ENCODE data around the gene HSD3B1.
"Not testable (repeated sequence)": the region's sequence is repeated elsewhere in the genome, so short reads cannot be mapped to it uniquely, and the experiment has no call there.

HSD3B1 gene

DNA sequence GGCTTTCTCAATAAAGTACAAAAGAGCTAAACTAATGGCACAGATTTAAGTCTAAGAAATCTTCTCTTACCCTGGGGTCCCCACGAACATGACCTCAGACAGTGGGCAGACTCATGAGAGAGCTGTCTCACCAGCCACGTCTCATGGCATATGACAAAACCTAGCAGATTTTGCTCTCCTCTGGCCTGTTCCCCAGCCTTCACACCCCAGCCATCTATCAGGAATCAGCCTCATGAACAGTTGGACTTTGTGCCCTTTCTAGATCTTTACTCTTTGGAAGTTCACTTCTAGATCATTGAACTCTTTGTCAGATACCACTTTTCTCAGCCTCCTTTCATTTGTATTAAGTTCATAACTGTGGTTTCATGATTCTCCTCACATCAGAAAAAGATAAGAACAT, 14.2 kb upstream of the HSD3B1 start:
- no peak for FAIRE-seq

GRCh38 chr1:119504831-119505230, 2.2 kb upstream of the HSD3B1 start:
- FAIRE-seq = no peak

DNA sequence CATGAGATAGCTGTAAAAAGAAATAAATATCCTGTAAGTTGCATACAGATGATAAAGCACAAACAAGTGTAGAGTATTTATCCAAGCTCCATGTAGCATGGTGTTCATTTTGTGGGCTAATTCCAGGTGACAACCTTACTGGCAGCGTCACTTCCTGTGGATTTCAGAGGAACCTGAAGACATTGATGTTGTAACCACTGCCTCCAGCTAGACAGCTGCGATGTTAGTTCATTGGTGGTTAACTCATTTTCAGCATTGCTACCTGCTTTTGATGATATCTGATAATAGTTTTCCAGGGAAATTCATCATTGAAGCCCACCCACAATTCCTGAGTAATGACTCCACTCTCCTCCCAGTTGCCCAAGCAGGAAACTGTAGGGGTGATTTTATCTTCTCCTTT, 3.0 kb downstream of the HSD3B1 start:
- FAIRE-seq = no peak

GRCh38 chr1:119515221-119515620, 8.2 kb downstream of the HSD3B1 start:
- FAIRE-seq = no peak

GRCh38 chr1:119516247-119516646, 9.2 kb downstream of the HSD3B1 start:
- no peak for FAIRE-seq

GRCh38 chr1:119516680-119517079, 9.7 kb downstream of the HSD3B1 start:
- FAIRE-seq = no peak

DNA sequence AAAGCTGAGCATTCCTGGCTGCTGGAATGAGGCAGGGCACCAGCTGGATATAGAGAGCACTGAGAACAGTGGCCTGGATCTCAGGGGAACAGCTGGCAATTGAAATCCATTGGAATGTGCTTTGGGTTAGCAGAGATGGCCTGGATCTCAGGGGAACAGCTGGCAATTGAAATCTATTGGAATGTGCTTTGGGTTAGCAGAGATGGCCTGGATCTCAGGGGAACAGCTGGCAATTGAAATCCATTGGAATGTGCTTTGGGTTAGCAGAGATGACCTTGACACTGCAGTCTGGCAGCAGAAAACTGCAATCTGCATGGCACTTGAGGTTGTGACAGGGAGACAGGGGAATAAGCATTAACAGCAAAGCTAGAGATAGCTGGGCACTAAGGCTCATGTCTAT, 10.7 kb downstream of the HSD3B1 start:
- not testable (repeated sequence) for FAIRE-seq

GRCh38 chr1:119531606-119532323, 24.8 kb downstream of the HSD3B1 start:
- FAIRE-seq = no peak

DNA sequence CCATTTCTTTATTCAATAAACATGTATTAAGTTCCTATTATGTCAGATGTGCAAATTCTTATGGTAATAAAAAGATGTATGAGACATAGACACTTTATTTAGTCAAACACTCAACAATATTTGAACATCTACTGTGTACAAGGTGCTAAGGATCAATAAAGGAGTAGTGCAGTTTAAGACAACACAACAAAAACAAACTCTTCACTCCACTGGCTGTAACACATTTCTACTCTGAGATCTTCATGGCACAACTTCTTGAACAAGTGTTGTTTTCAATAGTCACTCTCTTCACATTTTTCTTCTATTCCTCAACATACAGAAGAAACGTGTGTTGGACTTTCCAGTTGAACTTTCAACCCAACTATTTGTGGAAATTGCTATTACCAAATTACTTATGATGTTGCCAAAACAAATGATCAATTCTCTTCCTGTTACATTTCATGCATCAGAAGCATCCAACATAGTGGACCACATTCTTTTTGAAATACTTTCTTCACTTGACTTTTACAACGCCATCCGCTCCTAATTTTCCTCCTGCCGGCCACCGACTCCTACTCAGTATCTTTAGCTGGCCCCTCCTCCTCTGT, 25.4 kb downstream of the HSD3B1 start:
- no peak for FAIRE-seq

- FAIRE-seq = no peak
Measured at GRCh38 chr1:119535381-119535780, 28.4 kb downstream of the HSD3B1 start.

- no peak for FAIRE-seq
Measured at GRCh38 chr1:119537966-119538365, 31.0 kb downstream of the HSD3B1 start.

DNA sequence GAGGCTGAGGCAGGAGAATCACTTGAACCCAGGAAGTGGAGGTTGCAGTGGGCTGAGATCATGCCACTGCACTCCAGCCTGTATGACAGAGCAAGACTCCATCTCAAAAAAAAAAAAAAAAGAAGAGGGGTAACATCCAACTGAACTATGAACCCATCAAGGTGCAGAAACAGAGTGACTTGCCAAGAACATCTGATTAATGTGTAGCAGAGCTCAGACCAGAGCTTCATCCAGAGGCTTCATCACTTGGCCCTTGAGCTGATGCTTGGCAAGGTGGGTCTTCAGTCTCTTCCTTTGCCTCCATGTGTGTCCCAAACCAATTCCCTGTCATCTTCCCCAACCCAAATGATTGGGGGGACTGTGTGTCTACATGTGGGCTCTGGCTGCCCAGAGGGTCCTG, 32.6 kb downstream of the HSD3B1 start:
- FAIRE-seq = no peak

GRCh38 chr1:119541389-119541788, 34.4 kb downstream of the HSD3B1 start:
- no peak for FAIRE-seq

GRCh38 chr1:119542492-119542946, 35.5 kb downstream of the HSD3B1 start:
- no peak for FAIRE-seq

DNA sequence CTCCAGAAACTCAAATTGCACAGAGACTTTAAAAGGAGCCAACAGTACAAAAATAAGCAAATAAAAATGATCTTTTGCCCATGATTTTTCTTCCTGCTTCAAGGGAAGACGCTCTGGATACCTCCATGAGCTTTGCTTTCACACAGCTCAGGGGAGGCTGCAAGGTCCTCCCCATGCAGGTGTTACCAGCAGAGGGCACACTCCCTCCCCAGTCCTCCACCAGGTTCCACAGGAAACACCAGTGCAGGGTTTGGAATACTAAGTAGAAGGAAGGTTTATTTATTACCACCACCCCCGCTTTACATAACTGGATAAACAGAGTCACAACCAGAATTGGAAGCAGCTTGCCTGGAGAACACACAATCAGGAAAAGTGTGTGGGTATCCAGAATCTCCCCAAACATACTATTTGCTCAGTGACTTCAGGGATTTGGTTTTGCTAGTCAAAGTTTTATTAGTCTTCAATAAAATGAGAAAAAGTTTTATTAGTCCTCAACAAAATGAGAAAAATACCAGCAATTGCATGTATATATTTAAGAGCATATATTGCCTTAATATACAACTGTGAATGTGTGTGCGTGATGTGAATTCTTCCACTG, 37.3 kb downstream of the HSD3B1 start:
- FAIRE-seq = no peak

- FAIRE-seq = no peak
Measured at GRCh38 chr1:119546641-119547040, 39.6 kb downstream of the HSD3B1 start.

- no peak for FAIRE-seq
Measured at GRCh38 chr1:119547306-119547705, 40.3 kb downstream of the HSD3B1 start.

- no peak for FAIRE-seq
Measured at GRCh38 chr1:119547805-119548204, 40.8 kb downstream of the HSD3B1 start.

DNA sequence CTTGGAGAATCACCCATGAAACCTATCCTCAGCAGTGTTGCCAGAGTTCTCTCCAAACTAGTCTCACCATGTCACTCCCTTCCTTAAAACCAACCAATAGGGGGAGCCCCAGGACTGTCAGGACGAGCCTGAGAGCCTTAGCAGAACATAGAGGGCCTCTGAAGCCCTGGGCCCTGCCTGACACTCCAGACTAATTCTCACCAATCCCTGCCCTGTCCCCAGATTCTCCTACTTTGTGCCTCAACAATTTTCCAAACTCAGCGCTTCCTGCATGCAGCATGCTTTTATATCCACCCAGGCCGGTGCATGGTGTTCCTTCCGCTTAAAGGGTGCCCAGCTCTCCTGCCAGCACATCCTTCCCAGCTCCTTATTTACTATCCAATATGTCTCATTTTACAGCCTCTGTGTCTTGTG, 42.7 kb downstream of the HSD3B1 start:
- no peak for FAIRE-seq

DNA sequence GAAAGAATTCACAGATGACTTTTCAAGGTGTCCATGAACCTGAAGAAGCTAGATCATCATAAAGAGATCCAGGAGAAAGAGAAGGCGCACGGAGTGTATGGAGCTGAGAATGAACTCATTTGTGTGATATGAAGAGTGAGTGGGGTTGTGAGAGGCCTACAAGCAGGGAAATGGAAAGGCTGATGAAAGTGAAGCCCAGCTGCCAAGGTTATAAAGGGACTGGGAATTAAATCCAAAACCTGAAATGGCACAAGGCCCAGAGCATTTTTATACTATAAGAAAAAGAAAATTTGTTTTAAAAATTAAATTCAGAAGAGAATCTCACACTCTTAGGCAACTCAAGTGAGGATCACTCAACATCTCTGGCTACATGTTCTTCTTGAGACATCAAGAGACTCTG, 43.4 kb downstream of the HSD3B1 start:
- no peak for FAIRE-seq

DNA sequence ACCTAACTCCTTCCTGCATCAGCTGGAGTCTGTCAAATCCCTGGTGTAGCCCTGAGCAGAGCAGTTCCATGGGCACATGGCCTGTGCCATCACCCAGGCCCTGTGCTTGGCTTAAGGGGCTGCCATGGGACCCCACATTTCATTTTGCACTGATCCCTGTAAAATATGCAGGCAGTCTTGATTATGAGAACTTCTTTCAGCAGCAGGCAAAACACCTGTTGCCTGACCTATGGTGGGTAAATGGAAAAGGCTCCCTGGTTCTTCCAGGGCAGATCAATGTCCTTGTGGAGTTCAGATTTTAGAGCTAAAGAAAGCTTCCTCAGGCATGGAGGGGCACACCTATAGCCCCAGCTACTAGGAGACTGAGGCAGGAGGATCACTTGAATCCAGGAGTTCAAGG, 44.2 kb downstream of the HSD3B1 start:
- FAIRE-seq = no peak

DNA sequence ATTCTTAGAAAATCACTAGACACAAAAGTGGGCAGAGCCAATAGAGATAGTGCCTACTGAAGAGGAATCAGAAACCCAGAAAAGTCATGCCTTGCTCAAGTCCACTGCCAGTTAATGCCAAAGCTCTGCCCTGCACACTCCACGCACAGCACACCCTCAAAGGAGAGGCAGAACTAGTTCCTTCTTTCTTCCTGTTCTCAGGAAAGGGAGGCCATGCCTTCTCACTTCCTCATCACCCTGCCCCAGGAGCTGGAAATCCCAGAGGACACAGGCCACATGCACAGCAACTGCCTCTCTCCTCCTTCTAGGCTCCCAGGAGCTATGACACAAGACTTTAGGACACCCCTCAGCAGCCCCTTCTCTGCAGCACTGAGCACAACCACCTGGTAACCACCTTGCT, 45.6 kb downstream of the HSD3B1 start:
- FAIRE-seq = not testable (repeated sequence)

- not testable (repeated sequence) for FAIRE-seq
Measured at GRCh38 chr1:119553302-119554071, 46.5 kb downstream of the HSD3B1 start.

DNA sequence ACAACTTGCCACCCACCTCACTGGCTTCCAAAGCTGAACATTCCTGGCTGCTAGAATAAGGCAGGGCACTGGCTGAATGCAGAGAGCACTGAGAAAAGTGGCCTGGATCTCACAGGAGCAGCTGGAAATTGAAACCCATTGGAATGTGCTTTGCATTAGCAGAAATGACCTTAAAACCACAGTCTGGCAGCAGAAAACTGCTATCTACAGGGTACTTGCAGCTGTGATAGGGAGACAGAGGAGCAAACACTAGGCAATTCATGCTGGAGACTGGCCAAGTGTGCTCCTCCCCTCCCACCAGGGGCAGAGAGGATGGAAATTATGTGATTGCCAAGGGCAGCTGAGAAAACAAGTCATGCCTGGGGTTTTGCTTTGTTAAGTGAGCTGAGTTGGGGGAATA, 47.2 kb downstream of the HSD3B1 start:
- no peak for FAIRE-seq
